GM12891 (cell line): ENCODE data around the gene ZSWIM1.

Experiments used
- DNase-seq: peaks from one replicate; pipeline ENCODE4 v3.0.0; 2011; ENCODE audit warnings: low spot score; ENCODE audit not compliant: insufficient read length
- FAIRE-seq: peaks from 2 replicates; lab custom pipeline; 2011; peaks lifted over from hg19 to GRCh38; lab: Jason Lieb, UNC
- PAX5 ChIP-seq: IDR thresholded peaks from 2 replicates; pipeline ENCODE4 v1.6.1; 2011; ENCODE audit warnings: low read length, moderate library complexity, mild to moderate bottlenecking; ENCODE audit not compliant: insufficient read depth, severe bottlenecking
- POLR2A ChIP-seq: IDR thresholded peaks from 2 replicates; pipeline ENCODE4 v1.6.1; 2011; ENCODE audit warnings: low read depth, low read length, control low read depth
- POLR2AphosphoS5 ChIP-seq: IDR thresholded peaks from 2 replicates; pipeline ENCODE4 v1.6.1; 2011; ENCODE audit warnings: low read depth, low read length, control low read depth
- POU2F2 ChIP-seq: IDR thresholded peaks from 2 replicates; pipeline ENCODE4 v1.6.1; 2011; ENCODE audit warnings: low read depth, mild to moderate bottlenecking, control low read depth, low read length, moderate library complexity
- SPI1 ChIP-seq: IDR thresholded peaks from 2 replicates; pipeline ENCODE4 v1.6.1; 2011; ENCODE audit warnings: low read depth, low read length, control low read depth
- TAF1 ChIP-seq: IDR thresholded peaks from 2 replicates; pipeline ENCODE4 v1.6.1; 2011; ENCODE audit warnings: low read depth, low read length, control low read depth

Gene ZSWIM1

DNA sequence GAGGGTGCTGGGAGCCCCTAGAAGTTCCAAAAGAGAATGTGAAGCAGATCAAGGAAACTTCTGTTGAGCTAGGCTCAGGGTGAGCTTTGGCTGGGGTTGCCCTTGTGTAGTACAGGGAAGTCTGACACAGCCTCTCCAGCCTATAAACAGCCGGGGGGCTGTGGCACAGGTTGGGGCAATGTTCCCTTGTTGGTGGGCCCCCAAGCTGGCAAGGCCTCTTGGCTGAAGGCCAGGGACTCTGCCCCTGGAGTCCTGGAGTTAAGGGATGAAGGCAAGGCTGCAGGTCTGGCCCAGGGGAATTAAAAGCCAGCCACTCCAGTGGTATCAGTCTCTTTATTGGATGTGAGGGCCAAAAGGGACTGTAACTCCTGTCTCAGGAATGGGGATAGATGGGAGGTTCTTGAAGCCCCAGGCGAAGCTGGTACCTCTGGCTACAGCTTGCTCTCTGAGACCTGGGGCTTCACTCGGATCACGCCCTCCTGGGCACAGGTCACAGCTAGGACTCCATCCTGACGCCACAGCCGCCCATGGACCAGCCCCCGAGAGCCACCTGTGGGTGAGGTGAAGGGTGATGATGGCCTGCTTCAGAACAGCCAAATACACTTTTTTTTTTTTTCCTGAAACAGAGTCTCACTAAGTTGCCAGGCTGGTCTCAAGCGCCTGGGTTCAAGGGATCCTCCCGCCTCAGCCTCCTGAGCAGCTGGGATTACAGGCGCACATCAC, 39.5 kb upstream of the ZSWIM1 start:
- FAIRE-seq (no peak), DNase-seq (no peak)
- TF ChIP-seq POLR2A: no peak
- TF ChIP-seq POLR2AphosphoS5: no peak
- TF ChIP-seq POU2F2: no peak
- TF ChIP-seq PAX5: no peak
- TF ChIP-seq SPI1: no peak
- no peak for TF ChIP-seq TAF1

DNA sequence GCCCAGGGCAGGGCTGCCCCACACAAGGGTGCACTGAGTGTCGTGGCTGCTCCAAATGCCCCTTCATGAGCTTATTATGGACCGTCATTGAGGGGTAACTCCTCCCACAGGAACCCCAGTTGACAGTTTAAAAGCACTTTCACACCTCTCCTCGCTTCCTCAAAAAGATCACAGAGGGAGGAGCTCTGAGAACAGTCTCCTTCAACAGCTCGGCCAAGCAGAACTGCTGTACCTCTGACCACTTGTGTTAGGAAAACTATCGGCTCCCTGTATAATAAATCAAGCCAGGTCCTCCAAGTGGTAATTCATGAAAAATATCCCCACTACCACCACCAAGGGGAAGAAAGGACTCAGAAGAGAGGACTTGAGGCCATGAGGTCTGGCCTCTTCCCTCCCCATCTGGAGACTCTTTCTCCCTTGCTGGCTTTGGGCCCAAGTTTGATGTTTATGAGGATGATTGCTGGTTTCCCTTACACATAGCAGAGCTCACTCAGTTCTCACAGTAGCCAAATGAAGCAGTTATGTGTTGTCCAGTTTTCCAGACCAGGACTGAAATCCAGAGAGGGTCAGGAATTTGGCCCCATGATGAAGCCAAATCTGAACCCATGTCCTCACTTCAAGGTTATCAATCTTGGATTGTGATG, 38.7 kb upstream of the ZSWIM1 start:
- peak; percentile 83 for FAIRE-seq
- DNase-seq: peak; percentile 64
- TF ChIP-seq POU2F2 (no peak), SPI1 (peak; percentile 83)

- DNase-seq: no peak
- TF ChIP-seq POLR2AphosphoS5 (no peak), TAF1 (no peak), POLR2A (no peak), POU2F2 (no peak), SPI1 (no peak), PAX5 (no peak)
- no peak for FAIRE-seq
Measured at GRCh38 chr20:45843506-45843905, 37.5 kb upstream of the ZSWIM1 start.

DNA sequence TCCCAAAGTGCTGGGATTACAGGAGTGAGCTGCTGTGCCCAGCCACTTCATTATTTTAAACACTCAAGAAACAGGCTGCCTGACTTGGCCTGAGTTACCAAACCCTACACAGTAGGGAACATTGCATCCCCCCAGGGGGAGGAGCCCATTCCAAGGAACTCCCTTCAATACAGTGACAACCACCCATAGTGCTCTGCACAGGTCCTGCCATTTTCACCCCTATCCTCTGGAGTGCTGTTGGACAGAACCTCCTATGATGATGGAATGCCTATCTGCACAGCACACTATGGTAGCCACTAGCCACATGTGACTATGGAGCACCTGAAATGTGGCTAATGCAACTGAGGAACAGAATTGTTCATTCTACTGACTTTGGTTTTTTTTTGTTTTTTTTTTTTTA, 35.6 kb upstream of the ZSWIM1 start:
- TF ChIP-seq PAX5 (no peak), POU2F2 (no peak), TAF1 (no peak), POLR2A (no peak), SPI1 (no peak), POLR2AphosphoS5 (no peak)
- no peak for FAIRE-seq
- DNase-seq: no peak

- FAIRE-seq (no peak), DNase-seq (no peak)
- TF ChIP-seq TAF1 (no peak), SPI1 (no peak), POLR2AphosphoS5 (no peak), POLR2A (no peak), PAX5 (no peak), POU2F2 (no peak)
Measured at GRCh38 chr20:45848421-45848820, 32.6 kb upstream of the ZSWIM1 start.

DNA sequence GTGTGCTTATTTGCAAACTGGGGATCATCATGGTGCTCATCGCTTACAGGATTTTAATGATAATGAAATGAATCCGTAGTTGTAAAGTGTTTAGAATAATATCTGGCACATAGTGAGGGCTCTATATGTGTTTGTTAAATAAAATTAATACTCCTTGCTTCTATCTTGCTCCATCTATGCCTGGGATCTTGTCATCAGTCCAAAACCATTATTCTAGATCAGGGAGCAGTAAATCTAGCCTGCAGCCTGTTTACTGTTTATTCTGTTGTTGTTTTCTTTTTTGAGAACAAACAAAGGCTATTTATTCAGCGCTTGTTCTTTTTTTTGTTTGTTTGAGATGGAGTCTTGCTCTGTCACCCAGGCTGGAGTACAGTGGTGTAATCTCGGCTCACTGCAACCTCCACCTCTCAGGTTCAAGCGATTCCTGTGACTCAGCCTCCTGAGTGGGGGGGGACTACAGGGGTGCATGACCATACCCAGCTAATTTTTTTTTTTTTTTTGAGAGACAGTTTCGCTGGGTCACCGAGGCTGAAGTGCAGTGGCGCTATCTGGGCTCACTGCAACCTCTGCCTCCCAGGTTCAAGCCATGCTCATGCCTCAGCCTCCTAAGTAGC, 32.0 kb upstream of the ZSWIM1 start:
- DNase-seq (no peak), FAIRE-seq (no peak)
- TF ChIP-seq PAX5 (no peak), POLR2A (no peak)

DNA sequence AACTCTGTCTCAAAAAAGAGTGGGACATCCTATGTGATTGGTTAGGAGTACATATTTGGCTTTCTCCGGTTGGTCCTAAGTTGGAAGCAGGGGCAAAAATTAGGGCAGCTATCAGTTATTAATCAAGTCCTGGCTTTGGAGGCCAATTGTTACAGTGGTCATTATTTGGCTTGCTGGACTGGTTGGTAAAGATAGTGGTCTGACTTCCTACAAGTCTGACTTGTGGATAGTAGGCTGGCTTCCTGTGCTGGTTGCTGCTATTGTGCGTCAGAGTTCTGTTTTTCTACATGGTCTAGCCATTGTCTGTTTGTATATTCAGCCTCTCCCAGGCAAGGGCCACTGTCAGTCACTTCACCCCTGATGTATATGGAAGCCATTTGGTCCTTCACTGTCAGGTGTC, 30.8 kb upstream of the ZSWIM1 start:
- no peak for DNase-seq
- TF ChIP-seq POLR2AphosphoS5: no peak
- TF ChIP-seq SPI1: no peak
- TF ChIP-seq PAX5: no peak
- no peak for TF ChIP-seq TAF1
- no peak for TF ChIP-seq POU2F2
- no peak for TF ChIP-seq POLR2A
- no peak for FAIRE-seq

DNA sequence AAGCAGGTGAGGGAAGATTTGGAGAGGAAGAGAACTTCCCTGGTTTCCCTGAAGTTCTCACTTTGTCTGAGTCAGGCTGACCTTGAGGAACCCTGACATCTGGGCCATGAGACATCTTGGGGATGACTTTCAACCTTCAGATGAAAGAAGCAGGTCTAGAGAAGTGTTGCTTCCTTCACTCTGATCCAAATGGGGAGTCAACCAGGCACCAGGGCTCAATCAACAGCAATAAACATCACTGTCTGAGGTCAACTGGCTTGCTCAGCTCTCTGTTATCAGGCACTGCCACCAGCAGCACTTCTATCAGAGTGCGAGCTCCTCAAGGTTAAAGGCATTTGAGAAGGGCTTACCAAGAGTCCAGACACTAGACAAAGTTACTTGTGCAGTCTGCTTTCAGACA, 30.1 kb upstream of the ZSWIM1 start:
- DNase-seq (no peak), FAIRE-seq (no peak)
- TF ChIP-seq PAX5: no peak
- no peak for TF ChIP-seq TAF1

DNA sequence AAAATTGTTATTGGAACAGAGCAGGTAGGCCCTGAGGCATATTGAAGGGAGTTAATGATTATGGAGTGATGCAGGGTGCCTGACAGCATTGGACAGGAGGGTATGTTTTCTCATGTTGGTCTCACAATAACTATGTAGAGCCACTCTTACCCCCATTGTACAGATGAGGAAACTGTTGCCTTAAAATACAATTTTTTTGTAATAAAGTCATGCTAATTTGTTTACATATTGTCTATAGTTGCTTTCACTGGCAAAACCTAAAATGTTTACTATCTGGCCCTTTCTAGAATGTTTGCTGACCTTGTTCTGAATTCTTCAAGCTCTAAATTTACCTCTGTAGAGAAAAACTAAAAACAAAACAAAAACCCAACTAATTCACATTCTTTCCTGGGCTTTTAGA, 29.5 kb upstream of the ZSWIM1 start:
- FAIRE-seq (no peak), DNase-seq (no peak)
- no peak for TF ChIP-seq SPI1
- TF ChIP-seq PAX5: no peak
- no peak for TF ChIP-seq TAF1
- TF ChIP-seq POU2F2: no peak
- TF ChIP-seq POLR2A: no peak
- TF ChIP-seq POLR2AphosphoS5: no peak

DNA sequence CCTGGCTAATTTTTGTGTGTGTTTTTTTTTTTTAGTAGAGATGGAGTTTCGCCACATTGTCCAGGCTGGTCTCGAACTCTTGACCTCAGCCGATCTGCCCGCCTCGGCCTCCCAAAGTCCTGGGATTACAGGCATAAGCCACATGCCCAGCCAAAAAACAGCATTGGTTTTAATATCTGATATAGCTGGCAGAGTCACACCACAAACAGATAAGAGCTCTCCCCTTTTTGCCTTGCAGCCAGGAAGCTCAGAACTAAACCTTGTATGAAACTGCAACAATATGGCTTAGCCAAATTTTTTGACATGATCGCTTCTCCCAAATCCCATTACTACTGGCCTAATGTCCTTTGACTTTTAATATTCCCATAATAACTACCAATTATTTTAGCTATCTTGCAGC, 28.7 kb upstream of the ZSWIM1 start:
- no peak for DNase-seq
- no peak for TF ChIP-seq POLR2AphosphoS5
- TF ChIP-seq SPI1: no peak
- TF ChIP-seq POU2F2: no peak
- TF ChIP-seq TAF1: no peak
- no peak for TF ChIP-seq PAX5
- TF ChIP-seq POLR2A: no peak
- FAIRE-seq: no peak
